Non-pigmented ciliary epithelial cell (primary cell): ENCODE measurements around the gene FCMR.

Experiments
- DNase-seq: peaks from one replicate; pipeline ENCODE4 v3.0.0-alpha.2; 2010; ENCODE audit warnings: low read depth

The FCMR gene

GRCh38 chr1:206923009-206923960, 1.5 kb upstream of the FCMR start:
- no peak for DNase-seq

GRCh38 chr1:206922524-206922923, 783 bp upstream of the FCMR start:
- no peak for DNase-seq

- DNase-seq, result no peak
Observed at GRCh38 chr1:206918076-206918475, 3.7 kb downstream of the FCMR start.

- no peak for DNase-seq
Observed at GRCh38 chr1:206916000-206916709, 5.6 kb downstream of the FCMR start.

GRCh38 chr1:206915030-206915735, 6.6 kb downstream of the FCMR start:
- DNase-seq, result no peak

- no peak for DNase-seq
Observed at GRCh38 chr1:206913766-206914537, 7.8 kb downstream of the FCMR start.

- peak; percentile 38 for DNase-seq
Observed at GRCh38 chr1:206912445-206913095, 9.2 kb downstream of the FCMR start.

GRCh38 chr1:206911064-206911663, 10.6 kb downstream of the FCMR start:
- peak; percentile 32 for DNase-seq

GRCh38 chr1:206909883-206910318, 11.8 kb downstream of the FCMR start:
- DNase-seq, result no peak

- no peak for DNase-seq
Observed at GRCh38 chr1:206909161-206909882, 12.4 kb downstream of the FCMR start.

- DNase-seq, result no peak
Observed at GRCh38 chr1:206908038-206908437, 13.7 kb downstream of the FCMR start.

- DNase-seq, result no peak
Observed at GRCh38 chr1:206907304-206907991, 14.3 kb downstream of the FCMR start.

- peak; percentile 82 for DNase-seq
Observed at GRCh38 chr1:206905295-206906164, 16.2 kb downstream of the FCMR start.

GRCh38 chr1:206904423-206905142, 17.2 kb downstream of the FCMR start:
- DNase-seq, result no peak

GRCh38 chr1:206903687-206904086, 18.1 kb downstream of the FCMR start:
- DNase-seq, result no peak

GRCh38 chr1:206902702-206903101, 19.0 kb downstream of the FCMR start:
- no peak for DNase-seq

GRCh38 chr1:206901944-206902343, 19.8 kb downstream of the FCMR start:
- no peak for DNase-seq

- DNase-seq, result no peak
Observed at GRCh38 chr1:206900149-206900548, 21.6 kb downstream of the FCMR start.
